AG04449 (cell line): ENCODE data around the gene OR2F2.

Experiments used
- CTCF ChIA-PET: fragments of 350-600 bp; formaldehyde crosslinking; extraction: SDS; loops from one replicate; lab custom pipeline; 2021; ENCODE audit warnings: antibody characterized with exemption; lab: Yijun Ruan, JAX
- POLR2A ChIA-PET: fragments of 400-600, 350-600 bp; formaldehyde crosslinking; extraction: SDS; loops from one replicate; lab custom pipeline; 2020; ENCODE audit warnings: antibody characterized with exemption, inconsistent platforms; lab: Yijun Ruan, JAX
- DNase-seq: peaks from one replicate; pipeline ENCODE4 v3.0.0-alpha.2; 2010; ENCODE audit warnings: low read depth, low spot score
- H3K4me3 ChIP-seq: 2 replicates; pipeline ENCODE4 v1.5.1; 2011; ENCODE audit warnings: low read depth, mild to moderate bottlenecking, control low read depth, low read length
- CTCF ChIP-seq: IDR thresholded peaks from one replicate; pipeline ENCODE4 v1.5.1; 2011; ENCODE audit warnings: mild to moderate bottlenecking, moderate library complexity, low read length, control low read depth, inconsistent platforms; ENCODE audit not compliant: insufficient read depth; ENCODE audit errors: missing control alignments

OR2F2 gene

GRCh38 chr7:143891457-143891856 lies 43.6 kb upstream of the OR2F2 start:
- ChIA-PET POLR2A (no interaction called here), CTCF (interaction anchor here (2.1 to 4.3 kb wide), 2 partner anchors 9 to 10 kb away, joined by 12 to 27 read pairs; partner anchors contain the start of gene TCAF1)
- H3K4me3 ChIP-seq, result no peak overlapping the region
- no peak for DNase-seq
- no peak for TF ChIP-seq CTCF

DNA sequence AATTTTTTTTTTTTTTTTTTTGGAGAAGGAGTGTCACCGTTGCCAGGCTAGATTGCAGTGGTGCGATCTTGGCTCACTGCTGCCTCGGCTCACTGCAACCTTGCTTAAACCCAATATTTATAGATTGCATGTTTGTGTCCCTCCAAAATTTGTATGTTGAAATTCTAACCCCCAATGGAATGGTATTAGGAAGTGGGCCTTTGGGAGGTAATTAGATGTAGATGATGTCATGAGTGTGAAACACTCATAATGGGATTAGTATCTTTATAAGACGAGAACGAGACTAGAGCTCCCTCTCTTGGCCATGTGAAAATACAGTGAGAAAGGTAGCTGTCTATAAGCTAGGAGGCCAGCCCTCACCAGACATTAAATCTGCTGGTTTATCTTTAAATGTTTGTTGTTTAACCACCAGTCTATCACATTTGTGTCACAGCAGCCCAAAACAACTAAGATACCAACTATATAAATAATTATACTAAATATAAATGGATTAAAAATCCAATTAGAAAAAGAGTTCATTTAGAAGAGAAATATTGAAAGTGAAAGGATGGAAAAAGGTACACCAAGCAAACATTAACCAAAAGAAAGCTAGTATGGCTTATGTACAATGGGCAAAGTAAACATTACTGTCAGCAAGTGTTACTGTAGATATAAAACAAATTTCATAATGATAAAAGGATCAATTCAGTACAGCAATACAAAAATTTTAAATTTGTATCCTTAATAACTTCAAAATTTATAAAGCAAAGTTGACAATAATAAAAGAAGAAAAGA lies 42.3 kb upstream of the OR2F2 start:
- no peak for DNase-seq
- POLR2A ChIA-PET, result no interaction called here
- peak; percentile 13 for TF ChIP-seq CTCF
- H3K4me3 ChIP-seq, result no peak overlapping the region
- CTCF ChIA-PET, result interaction anchor here (1.4 to 4.3 kb wide), 3 partner anchors 8 to 11 kb away, joined by 4 to 27 read pairs (median 12); partner anchors contain the start of gene TCAF1

- ChIA-PET CTCF (no interaction called here), POLR2A (no interaction called here)
- TF ChIP-seq CTCF, result no peak
- H3K4me3 ChIP-seq, result no peak overlapping the region
- no peak for DNase-seq
Observed at GRCh38 chr7:143896667-143897066, 38.4 kb upstream of the OR2F2 start.

DNA sequence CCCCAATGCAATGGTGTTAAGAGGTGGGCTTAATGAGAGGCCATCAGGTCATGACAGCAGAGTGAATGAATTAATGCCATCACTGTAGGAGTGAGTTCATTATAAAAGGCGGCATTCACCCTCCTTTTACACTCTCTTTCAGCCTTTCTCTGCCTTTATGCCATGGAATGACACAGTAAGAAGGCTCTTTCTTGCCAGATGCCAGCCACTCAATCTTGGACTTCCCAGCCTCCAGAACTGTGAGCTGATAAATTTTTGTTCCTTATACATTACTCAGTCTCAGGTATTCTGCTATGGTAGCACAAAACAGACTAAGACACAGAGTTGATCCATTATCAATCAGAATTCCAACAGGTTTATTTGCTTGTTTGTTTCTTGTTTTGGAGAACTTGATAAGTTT lies 36.2 kb upstream of the OR2F2 start:
- POLR2A ChIA-PET, result no interaction called here
- CTCF ChIA-PET, result interaction anchor here (1.0 to 1.4 kb wide), 2 partner anchors 11 kb away, joined by 3 to 7 read pairs; no protein-coding TSS in a partner anchor
- TF ChIP-seq CTCF, result no peak
- H3K4me3 ChIP-seq, result no peak overlapping the region
- no peak for DNase-seq

DNA sequence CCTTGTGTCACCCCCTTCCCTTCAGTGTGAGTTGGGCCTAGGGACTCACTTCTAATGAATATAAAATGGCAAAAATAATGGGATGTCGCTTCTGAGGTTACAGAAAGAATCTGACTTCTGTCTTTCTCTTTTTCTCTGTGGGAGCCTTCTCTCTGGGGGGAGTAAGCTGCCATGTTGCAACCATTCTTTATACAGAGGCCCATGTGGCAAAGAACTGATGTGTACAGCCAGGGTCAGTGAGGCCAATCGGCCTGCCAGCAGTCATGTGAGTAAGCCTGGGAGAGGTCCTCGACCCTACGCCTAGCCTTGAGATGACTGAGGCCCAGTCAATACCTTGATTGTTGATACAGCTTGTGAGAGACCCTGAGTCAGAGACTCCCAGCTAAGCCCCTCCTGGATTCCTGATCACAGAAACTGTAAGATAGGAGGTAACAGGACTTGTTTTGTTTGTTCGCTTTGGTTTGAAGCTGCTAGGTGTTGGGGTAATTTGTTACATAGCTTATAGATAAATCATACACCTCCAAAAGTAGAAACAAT lies 34.7 kb upstream of the OR2F2 start:
- TF ChIP-seq CTCF, result no peak
- POLR2A ChIA-PET, result interaction anchor here (2.2 to 2.4 kb wide), 2 partner anchors 18 to 35 kb away, joined by 13 to 19 read pairs; partner anchors contain the start of gene OR2F2
- DNase-seq, result no peak
- peak overlapping the region; percentile 32 for H3K4me3 ChIP-seq
- CTCF ChIA-PET, result interaction anchor here (1.2 to 3.5 kb wide), 6 partner anchors 9 to 516 kb away, joined by 3 to 27 read pairs (median 6); no protein-coding TSS in a partner anchor

GRCh38 chr7:143901332-143901667 lies 33.7 kb upstream of the OR2F2 start:
- CTCF ChIA-PET, result interaction anchor here (1.0 to 3.5 kb wide), 9 partner anchors 10 to 127 kb away, joined by 3 to 27 read pairs (median 9); no protein-coding TSS in a partner anchor
- TF ChIP-seq CTCF, result no peak
- peak overlapping the region; percentile 89 for H3K4me3 ChIP-seq
- no peak for DNase-seq
- POLR2A ChIA-PET, result interaction anchor here (0.7 to 2.4 kb wide), 5 partner anchors 14 to 127 kb away, joined by 3 to 19 read pairs (median 13); partner anchors contain the start of gene OR2F2
